Epithelial cell of proximal tubule (primary cell): ENCODE measurements around the gene ACTN3. TPM values are rescaled to one million over a fixed set of nuclear protein-coding genes. Genes with fewer than 3 reads are reported as not detected.
A peak's percentile ranks its signal among the peaks of the same experiment; 100 is the strongest.
"Not testable (repeated sequence)": the region's sequence is repeated elsewhere in the genome, so short reads cannot be mapped to it uniquely, and the experiment has no call there.

Experiments
- DNase-seq: peaks from one replicate; pipeline ENCODE4 v3.0.0-alpha.2; 2011; ENCODE audit warnings: low read depth
- H3K4me3 ChIP-seq: 2 replicates; pipeline ENCODE4 v1.5.1; 2011; ENCODE audit warnings: low read depth, mild to moderate bottlenecking, low read length
- CTCF ChIP-seq: conservative IDR thresholded peaks from 2 replicates; pipeline ENCODE4 v1.5.1; 2012; ENCODE audit warnings: low read depth, mild to moderate bottlenecking, low read length
- total RNA-seq: library from RNA; depleted of rRNA; stranded (reverse); fragments of >200 nt; gene quantifications from 2 replicates; pipeline ENCODE4 v1.2.3, GENCODE V29; 2015

The ACTN3 gene
- total RNA-seq, 1 donor from 2014 or later, result not detected

- no peak overlapping the region for H3K4me3 ChIP-seq
- DNase-seq, result no peak
- no peak for TF ChIP-seq CTCF
Observed at GRCh38 chr11:66543263-66544107, 3.2 kb upstream of the ACTN3 start.

- peak overlapping the region; percentile 88 for H3K4me3 ChIP-seq
- not testable (repeated sequence) for DNase-seq
Observed at GRCh38 chr11:66544952-66545351, 1.8 kb upstream of the ACTN3 start.

- DNase-seq, result peak; percentile 29
- peak within 1 kb of the TSS; percentile 88 for H3K4me3 ChIP-seq
- no peak for TF ChIP-seq CTCF
Observed at GRCh38 chr11:66545701-66546367, 869 bp upstream of the ACTN3 start, which contains the start of gene ZDHHC24. Gene ZDHHC24 (minus strand): TSS chr11:66546048. CDS start chr11:66546003, 45 bp downstream.

- no peak overlapping the region for H3K4me3 ChIP-seq
Observed at GRCh38 chr11:66546966-66547661, 411 bp downstream of the ACTN3 start.

GRCh38 chr11:66547662-66548009, 933 bp downstream of the ACTN3 start:
- no peak for DNase-seq
- TF ChIP-seq CTCF, result no peak
- H3K4me3 ChIP-seq, result no peak overlapping the region

More at GRCh38 chr11:66546966-66547661, 411 bp downstream of the ACTN3 start:
- no peak for DNase-seq
- no peak for TF ChIP-seq CTCF

GRCh38 chr11:66548041-66548440, 1.3 kb downstream of the ACTN3 start:
- TF ChIP-seq CTCF, result no peak
- no peak for DNase-seq
- no peak overlapping the region for H3K4me3 ChIP-seq
